KOPT-K1 (cell line): ENCODE results near the gene PARD3.

Experiments used
- H3K27ac ChIP-seq: fragments of 200-600 bp; sonication (generic); 2 replicates; pipeline ENCODE4 v1.5.1; 2016; ENCODE audit warnings: antibody characterized with exemption, mild to moderate bottlenecking, low read depth, low read length; ENCODE audit not compliant: poor library complexity, severe bottlenecking
- H3K36me3 ChIP-seq: fragments of 200-600 bp; sonication (generic); 2 replicates; pipeline ENCODE4 v1.5.1; 2017; ENCODE audit warnings: antibody characterized with exemption, mild to moderate bottlenecking, low read length, moderate library complexity; ENCODE audit not compliant: insufficient read depth
- H3K9me3 ChIP-seq: fragments of 200-600 bp; sonication (generic); 2 replicates; pipeline ENCODE4 v1.5.1; 2017; ENCODE audit warnings: antibody characterized with exemption, low read length, mild to moderate bottlenecking; ENCODE audit not compliant: insufficient read depth, poor library complexity, severe bottlenecking

Gene PARD3

DNA sequence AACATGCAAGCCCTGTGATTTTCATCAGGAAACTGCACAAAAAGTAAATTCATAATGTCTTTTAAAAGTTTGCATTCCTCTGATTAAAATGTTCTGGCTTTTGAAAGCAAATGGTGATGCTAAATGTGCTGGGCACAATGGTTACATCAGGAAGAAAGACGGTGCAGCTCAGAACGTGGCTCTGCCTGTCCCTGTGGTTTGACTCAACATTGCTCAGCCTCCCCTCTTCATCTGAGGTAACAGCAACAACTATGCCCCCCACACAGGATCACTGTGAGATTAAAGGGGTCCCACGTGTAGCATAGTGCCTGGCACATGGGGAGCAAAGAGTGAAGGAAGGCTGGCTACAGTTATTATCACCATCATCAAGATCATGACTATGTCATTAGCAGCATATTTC lies 44.0 kb downstream of the PARD3 start:
- peak overlapping the region; percentile 11 for H3K27ac ChIP-seq

GRCh38 chr10:34769899-34770298 lies 45.2 kb downstream of the PARD3 start:
- no peaks in the 10 kb centered on the region for H3K9me3 ChIP-seq
- no peak overlapping the region for H3K27ac ChIP-seq
- H3K36me3 ChIP-seq, result no peaks in the 10 kb centered on the region

More for the DNA sequence above, 44.0 kb downstream of the PARD3 start:
- Histone ChIP-seq H3K9me3 (no peaks in the 10 kb centered on the region), H3K36me3 (no peaks in the 10 kb centered on the region)

- no peak overlapping the region for H3K27ac ChIP-seq
- H3K36me3 ChIP-seq, result no peaks in the 10 kb centered on the region
- H3K9me3 ChIP-seq, result no peaks in the 10 kb centered on the region
Observed at GRCh38 chr10:34768972-34769330, 46.1 kb downstream of the PARD3 start.

DNA sequence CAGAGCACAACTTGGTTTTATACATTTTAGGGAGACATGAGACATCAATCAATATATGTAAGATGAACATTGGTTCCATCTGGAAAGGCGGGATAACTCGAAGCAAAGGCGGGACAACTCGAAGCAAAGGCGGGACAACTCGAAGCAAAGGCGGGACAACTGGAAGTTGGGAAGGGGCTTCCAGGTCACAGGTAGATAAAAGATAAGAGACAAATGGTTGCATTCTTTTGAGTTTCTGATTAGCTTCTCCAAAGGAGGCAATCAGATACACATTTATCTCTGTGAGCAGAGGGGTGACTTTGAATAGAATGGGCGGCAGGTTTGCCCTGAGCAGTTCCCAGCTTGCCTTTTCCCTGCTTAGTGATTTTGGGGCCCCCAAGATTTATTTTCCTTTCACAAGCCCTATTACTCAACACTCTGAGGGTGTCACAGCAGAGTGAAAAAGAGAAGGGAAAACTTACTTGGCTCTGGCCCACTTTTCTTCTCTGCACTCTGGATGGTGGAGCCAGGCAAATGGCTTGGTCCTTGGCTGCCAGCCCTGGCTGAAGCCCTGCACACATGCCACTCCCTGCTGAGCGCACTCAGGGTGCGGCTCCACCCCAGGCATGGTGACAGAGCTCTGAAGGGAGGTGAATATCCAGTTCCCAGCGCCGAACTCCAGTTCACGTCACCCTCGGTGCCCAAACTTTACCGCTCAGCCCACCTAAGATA lies 46.7 kb downstream of the PARD3 start:
- no peaks in the 10 kb centered on the region for H3K36me3 ChIP-seq
- no peaks in the 10 kb centered on the region for H3K9me3 ChIP-seq
- H3K27ac ChIP-seq, result no peak overlapping the region

DNA sequence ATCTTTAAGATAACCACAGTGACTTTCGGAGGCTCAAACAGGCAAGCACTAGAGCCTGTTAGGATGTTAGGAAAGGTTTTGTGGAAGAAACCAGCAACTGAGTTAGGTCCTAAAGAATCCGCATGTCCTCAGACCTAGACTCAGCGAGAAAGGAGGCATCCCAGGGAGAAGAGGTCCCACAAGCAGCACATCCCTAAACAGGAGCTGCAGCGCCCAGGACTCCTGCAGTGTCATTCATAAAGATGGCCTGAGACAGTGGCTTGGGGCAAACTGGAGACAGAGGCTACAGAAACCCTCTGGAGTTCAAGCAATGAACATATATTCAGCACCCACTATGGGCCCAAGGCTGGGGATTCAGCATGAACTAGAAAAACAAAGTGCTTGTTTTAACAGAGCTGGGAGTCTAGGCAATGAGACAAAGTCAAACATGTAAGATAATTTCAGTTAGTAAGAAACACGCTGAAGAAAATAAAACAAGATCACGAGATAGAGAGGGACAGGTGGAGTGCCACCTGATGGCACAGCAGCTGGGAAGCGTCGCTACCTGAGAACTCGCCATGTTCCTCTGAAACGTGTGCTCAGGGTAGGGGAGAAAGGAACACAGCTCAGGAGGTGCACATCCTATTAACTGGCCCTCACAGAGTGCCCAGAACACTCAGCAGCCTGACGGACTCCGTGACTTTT lies 48.1 kb downstream of the PARD3 start:
- no peaks in the 10 kb centered on the region for H3K36me3 ChIP-seq
- no peak overlapping the region for H3K27ac ChIP-seq
- H3K9me3 ChIP-seq, result no peaks in the 10 kb centered on the region

DNA sequence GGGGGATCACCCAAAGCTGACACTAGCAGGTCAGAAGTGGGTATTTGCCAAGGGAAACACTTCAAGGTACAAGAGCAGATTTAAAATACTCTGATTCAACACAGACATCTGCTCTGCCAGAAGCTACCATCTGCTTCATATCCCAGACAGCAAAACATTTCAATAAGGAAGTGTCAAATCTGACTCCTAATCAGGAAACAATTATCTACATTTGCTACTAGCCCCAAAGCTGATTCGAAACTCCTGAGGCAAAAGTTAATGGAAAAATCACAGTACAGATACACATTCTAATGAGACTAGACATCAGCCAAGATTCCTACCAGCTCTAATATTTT lies 48.9 kb downstream of the PARD3 start:
- H3K9me3 ChIP-seq, result no peaks in the 10 kb centered on the region
- no peaks in the 10 kb centered on the region for H3K36me3 ChIP-seq
- H3K27ac ChIP-seq, result no peak overlapping the region

DNA sequence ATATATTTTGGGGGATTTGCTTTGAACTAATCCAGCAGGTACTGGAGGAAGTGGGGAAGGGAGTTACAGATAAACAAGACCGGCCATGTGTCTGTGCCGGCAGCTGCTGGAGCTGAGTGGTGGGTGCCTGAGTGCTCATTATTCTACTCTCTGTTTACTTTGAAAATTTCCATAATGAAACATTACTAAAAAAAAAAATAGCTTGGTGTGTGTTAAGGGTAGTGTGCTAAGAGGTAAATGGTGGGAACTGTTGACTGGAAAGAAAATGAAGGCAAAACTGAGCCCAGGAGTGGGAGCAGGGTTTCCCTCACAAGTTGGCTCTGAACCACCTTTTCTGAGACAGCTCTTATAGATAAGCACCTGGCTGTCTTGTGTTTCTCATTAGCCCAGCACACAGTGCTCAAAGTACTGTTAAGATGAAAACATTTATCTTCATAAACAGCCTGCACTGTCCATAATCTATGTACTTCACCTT lies 50.6 kb downstream of the PARD3 start:
- Histone ChIP-seq H3K36me3 (no peaks in the 10 kb centered on the region), H3K9me3 (no peaks in the 10 kb centered on the region), H3K27ac (no peak overlapping the region)

- no peak overlapping the region for H3K27ac ChIP-seq
- no peaks in the 10 kb centered on the region for H3K36me3 ChIP-seq
- H3K9me3 ChIP-seq, result no peaks in the 10 kb centered on the region
Observed at GRCh38 chr10:34762603-34763299, 52.3 kb downstream of the PARD3 start.

DNA sequence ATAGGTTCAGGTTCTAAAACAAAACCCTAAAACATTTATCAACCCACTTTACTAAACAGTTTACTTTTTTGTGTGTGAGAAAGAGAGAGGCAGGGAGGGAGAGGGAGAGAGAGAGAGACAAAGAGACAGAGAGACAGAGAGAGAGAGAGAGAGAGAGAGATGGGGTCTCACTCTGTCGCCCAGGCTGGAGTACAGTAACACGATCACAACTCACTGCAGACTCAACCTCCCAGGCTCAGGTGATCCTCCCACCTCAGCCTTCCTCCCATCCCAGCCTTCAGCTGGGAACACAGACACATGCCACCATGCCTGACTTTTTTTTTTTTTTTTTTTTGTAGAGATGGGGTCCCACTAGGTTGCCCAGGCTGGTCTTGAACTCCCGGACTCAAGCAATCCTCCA lies 52.9 kb downstream of the PARD3 start:
- Histone ChIP-seq H3K9me3 (no peaks in the 10 kb centered on the region), H3K36me3 (no peaks in the 10 kb centered on the region), H3K27ac (no peak overlapping the region)

- H3K36me3 ChIP-seq, result no peaks in the 10 kb centered on the region
- H3K9me3 ChIP-seq, result no peaks in the 10 kb centered on the region
- H3K27ac ChIP-seq, result no peak overlapping the region
Observed at GRCh38 chr10:34761453-34761852, 53.6 kb downstream of the PARD3 start.

GRCh38 chr10:34760606-34761005 lies 54.5 kb downstream of the PARD3 start:
- Histone ChIP-seq H3K9me3 (no peaks in the 10 kb centered on the region), H3K36me3 (no peaks in the 10 kb centered on the region), H3K27ac (no peak overlapping the region)

- Histone ChIP-seq H3K27ac (no peak overlapping the region), H3K36me3 (no peaks in the 10 kb centered on the region), H3K9me3 (no peaks in the 10 kb centered on the region)
Observed at GRCh38 chr10:34759837-34760215, 55.3 kb downstream of the PARD3 start.

GRCh38 chr10:34759161-34759836 lies 55.8 kb downstream of the PARD3 start:
- H3K9me3 ChIP-seq, result no peaks in the 10 kb centered on the region
- no peaks in the 10 kb centered on the region for H3K36me3 ChIP-seq
- H3K27ac ChIP-seq, result no peak overlapping the region

DNA sequence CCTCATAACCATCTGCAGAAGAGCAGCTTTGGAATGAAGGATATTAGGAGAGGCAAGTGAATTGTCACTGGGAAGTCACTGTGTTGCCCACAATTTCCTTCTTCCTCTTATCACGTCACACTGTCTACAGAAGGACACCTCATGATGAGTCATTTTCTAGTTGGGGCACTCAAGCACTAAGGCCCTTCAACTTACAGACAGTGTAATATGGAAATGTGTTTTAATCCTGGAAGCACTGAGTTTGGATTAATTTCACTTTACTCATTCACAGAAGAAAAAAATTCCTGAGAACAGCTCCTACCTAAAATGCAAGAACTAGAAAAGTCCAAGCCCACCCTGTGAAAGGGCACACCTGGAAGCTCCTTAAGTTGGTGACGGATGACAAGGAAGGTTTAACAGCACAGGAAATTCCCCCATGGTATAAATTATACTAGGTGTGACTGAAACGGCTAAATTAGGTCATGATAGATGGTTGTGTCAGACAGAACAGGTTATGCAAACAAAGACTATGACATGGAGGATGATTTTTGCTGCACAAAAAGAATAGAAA lies 56.6 kb downstream of the PARD3 start:
- H3K27ac ChIP-seq, result no peak overlapping the region
- no peaks in the 10 kb centered on the region for H3K9me3 ChIP-seq
- no peaks in the 10 kb centered on the region for H3K36me3 ChIP-seq

DNA sequence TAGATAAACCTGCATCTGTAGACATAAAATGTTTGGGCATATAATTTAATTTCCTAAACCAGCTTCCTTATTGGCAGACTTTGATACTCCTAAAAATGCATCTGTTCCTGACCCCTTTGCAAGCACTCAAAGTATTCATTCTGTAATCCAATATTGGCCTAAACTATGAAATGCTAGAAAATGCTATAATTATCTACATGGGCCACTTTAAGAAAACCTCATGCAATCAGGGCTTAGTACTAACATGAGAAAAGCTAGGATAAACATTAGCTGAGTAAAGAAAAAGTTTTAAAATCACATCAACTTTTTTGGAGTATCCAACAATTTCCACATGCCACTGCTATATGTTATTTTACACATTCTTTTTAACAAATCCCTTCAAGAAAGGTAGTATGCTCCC lies 57.2 kb downstream of the PARD3 start:
- no peaks in the 10 kb centered on the region for H3K9me3 ChIP-seq
- no peak overlapping the region for H3K27ac ChIP-seq
- H3K36me3 ChIP-seq, result no peaks in the 10 kb centered on the region
